Mesothelial cell of epicardium (in vitro differentiated cells): ENCODE data around the gene RNU5D-1. TPM values are rescaled to one million over a fixed set of nuclear protein-coding genes. Genes with fewer than 3 reads are reported as not detected.
A peak's percentile ranks its signal among the peaks of the same experiment; 100 is the strongest.

Source experiments
- DNase-seq, 2 experiments: peaks; one replicate each; pipeline ENCODE4 v3.0.0; 2021; ENCODE audit warnings: low spot score in 2 of 2; ENCODE audit not compliant: unreplicated experiment in 2 of 2
- H3K27ac Mint-ChIP-seq: 2 replicates; pipeline ENCODE4 v1.8.0; 2021; ENCODE audit warnings: mixed read lengths
- H3K27me3 Mint-ChIP-seq: 2 replicates; pipeline ENCODE4 v1.8.0; 2021; ENCODE audit warnings: low read depth, mixed read lengths
- H3K36me3 Mint-ChIP-seq: 2 replicates; pipeline ENCODE4 v1.8.0; 2021; ENCODE audit warnings: mixed read lengths
- H3K4me1 Mint-ChIP-seq: 2 replicates; pipeline ENCODE4 v1.8.0; 2021; ENCODE audit warnings: mixed read lengths
- H3K4me3 Mint-ChIP-seq: 2 replicates; pipeline ENCODE4 v1.8.0; 2021; ENCODE audit warnings: mild to moderate bottlenecking, moderate library complexity, mixed read lengths
- H3K9me3 Mint-ChIP-seq: 2 replicates; pipeline ENCODE4 v1.8.0; 2021; ENCODE audit warnings: mixed read lengths
- total RNA-seq: library from RNA; stranded (reverse); gene quantifications from 3 replicates; pipeline ENCODE4 v1.2.1, GENCODE V29; 2021
- TF ChIP-seq, protein P1 (sequence below): fragments of 200-600 bp; sonication (generic); IDR thresholded peaks from one replicate; pipeline ENCODE4 v1.5.0; 2021; ENCODE audit warnings: antibody characterized with exemption; ENCODE audit not compliant: unreplicated experiment

RNU5D-1 gene
- total RNA-seq, 1 donor from 2014 or later = not detected

DNA sequence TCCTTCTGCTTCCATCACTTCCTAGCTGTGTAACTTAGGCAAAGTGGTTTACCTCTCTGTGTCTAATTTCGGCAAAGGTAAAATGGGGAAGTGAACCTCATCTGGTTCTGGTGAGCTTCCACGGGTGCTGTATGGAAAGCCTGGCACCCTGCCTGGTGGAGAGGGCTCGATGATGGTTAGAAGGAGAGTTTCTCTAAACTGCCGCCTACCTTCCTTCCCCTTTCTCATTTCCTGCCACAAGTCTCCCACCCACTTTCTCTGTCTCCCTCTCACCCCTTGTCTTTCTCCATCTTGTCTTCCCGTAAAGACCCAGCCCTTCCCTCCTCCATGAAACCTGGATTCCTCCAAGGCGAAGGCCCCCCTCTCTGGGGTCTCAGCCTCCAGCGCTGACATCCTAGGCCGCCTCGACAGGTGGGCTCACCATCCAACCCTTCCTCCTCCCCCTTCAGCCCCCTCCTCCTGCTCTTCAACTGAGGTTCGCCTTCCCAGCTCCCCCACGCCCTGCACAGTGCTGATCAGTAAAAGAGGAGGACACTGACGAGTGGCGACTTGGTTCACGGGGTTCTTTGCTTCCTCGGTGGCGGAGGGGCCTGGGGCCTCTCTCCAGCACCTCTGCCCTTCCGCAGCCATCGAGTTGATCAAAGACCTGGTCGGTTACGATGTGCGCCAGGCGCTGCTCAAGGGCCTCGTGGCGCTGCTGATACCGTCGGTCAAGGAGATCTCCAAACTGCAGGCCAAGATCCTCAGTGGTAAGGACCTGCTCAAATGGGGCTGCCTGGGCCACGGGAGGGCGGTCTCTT, 7.3 kb downstream of the RNU5D-1 start:
- Mint-ChIP-seq H3K27me3 (no peaks in the 10 kb centered on the region), H3K4me3 (no peak overlapping the region), H3K9me3 (no peaks in the 10 kb centered on the region), H3K27ac (no peak overlapping the region), H3K36me3 (no peaks in the 10 kb centered on the region), H3K4me1 (peaks cover 4% of the 10 kb centered on the region)
- TF ChIP-seq, protein P1, sequence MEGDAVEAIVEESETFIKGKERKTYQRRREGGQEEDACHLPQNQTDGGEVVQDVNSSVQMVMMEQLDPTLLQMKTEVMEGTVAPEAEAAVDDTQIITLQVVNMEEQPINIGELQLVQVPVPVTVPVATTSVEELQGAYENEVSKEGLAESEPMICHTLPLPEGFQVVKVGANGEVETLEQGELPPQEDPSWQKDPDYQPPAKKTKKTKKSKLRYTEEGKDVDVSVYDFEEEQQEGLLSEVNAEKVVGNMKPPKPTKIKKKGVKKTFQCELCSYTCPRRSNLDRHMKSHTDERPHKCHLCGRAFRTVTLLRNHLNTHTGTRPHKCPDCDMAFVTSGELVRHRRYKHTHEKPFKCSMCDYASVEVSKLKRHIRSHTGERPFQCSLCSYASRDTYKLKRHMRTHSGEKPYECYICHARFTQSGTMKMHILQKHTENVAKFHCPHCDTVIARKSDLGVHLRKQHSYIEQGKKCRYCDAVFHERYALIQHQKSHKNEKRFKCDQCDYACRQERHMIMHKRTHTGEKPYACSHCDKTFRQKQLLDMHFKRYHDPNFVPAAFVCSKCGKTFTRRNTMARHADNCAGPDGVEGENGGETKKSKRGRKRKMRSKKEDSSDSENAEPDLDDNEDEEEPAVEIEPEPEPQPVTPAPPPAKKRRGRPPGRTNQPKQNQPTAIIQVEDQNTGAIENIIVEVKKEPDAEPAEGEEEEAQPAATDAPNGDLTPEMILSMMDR = no peak
- DNase-seq = no peak

DNA sequence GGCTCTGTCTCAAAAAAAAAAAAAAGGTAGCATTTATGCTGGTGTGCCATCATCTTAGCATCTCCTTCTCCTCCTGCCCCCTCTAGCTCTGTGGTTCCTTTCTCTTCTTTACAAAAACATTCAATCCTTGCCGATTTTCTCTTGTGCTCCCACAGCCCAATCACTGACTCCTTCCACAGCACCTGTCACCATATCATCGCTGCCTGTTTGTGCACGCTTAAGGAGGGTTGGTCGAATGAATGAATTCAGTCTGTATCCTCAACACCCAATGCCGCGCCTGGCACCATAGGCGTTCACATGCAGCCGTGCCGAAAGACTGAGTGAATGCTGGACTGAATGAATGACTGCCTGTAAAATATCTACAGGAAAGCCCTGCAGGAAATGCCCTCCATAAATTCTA, 7.9 kb downstream of the RNU5D-1 start:
- TF ChIP-seq, protein P1 = no peak
- DNase-seq = no peak
- no peaks in the 10 kb centered on the region for H3K36me3 Mint-ChIP-seq
- no peaks in the 10 kb centered on the region for H3K9me3 Mint-ChIP-seq
- peaks cover 4% of the 10 kb centered on the region for H3K4me1 Mint-ChIP-seq
- H3K27ac Mint-ChIP-seq = no peak overlapping the region
- no peak overlapping the region for H3K4me3 Mint-ChIP-seq
- no peaks in the 10 kb centered on the region for H3K27me3 Mint-ChIP-seq

DNA sequence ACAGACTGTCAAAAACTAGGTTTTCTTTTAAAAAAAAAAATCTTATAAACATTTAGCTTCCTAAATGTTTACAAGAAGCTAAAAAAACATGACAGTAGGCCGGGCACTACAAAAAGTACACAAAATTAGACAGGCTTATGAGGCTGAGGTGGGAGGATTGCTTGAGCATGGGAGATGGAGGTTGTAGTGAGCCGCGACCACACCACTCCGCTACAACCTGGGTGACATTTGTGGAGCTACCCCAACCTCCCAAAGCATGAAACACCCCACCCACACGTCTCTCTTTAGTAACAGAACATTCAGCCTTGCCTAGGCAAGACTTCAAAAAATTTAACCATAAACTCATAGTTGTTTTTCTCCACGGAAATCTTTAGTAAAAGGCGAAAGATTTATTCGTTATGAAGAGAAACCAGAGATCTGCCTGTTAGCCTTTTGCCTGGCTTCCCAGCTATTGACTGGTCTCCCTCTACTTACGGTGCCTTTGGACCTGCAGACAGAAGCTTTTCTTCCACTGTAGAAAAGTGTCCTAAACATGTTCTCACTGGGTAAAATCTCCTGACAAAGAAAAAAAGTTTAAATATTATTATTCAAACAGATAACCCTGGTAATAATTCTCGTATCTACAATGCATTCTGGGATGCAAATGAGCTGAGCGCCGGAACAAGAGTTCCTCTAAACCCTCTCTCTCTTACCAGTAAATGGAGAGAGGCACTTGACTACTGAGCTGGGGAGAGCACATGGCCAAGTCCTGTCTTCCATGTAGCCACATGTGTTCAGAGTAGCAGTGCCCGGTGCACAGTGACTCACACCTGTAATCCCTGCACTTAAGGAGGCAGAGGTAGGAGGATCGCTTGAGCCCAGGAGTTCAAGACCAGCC, 9.2 kb downstream of the RNU5D-1 start:
- DNase-seq = no peak
- Mint-ChIP-seq H3K36me3 (no peaks in the 10 kb centered on the region), H3K4me1 (peaks cover 4% of the 10 kb centered on the region), H3K27me3 (no peaks in the 10 kb centered on the region), H3K4me3 (no peak overlapping the region), H3K27ac (peak overlapping the region; percentile 90), H3K9me3 (no peaks in the 10 kb centered on the region)
- TF ChIP-seq, protein P1 = no peak

DNA sequence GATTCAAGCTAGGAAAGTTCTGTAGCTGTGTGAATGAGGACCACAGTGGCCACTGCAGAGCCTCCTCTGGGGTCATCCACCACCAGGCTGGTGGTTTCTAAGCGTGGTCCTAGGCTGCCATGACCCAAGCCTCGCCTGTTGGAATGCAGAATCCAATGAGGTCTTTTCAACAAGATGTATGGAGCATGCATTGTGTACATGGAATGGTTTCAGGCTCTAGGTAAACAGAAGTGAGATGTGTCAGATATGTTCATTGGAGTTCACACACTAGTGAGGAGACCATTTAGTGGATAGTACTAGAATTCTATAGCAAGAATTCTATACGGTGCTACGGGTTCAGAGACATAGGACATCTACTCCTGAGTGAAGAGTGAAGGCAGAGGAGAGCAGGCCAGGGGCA, 10.7 kb downstream of the RNU5D-1 start:
- no peaks in the 10 kb centered on the region for H3K36me3 Mint-ChIP-seq
- no peak overlapping the region for H3K4me3 Mint-ChIP-seq
- no peaks in the 10 kb centered on the region for H3K27me3 Mint-ChIP-seq
- peaks cover 4% of the 10 kb centered on the region for H3K4me1 Mint-ChIP-seq
- no peaks in the 10 kb centered on the region for H3K9me3 Mint-ChIP-seq
- DNase-seq = no peak
- no peak overlapping the region for H3K27ac Mint-ChIP-seq
- TF ChIP-seq, protein P1 = no peak

- DNase-seq = no peak
- peaks cover 4% of the 10 kb centered on the region for H3K4me1 Mint-ChIP-seq
- H3K27ac Mint-ChIP-seq = no peak overlapping the region
- TF ChIP-seq, protein P1 = no peak
- no peaks in the 10 kb centered on the region for H3K27me3 Mint-ChIP-seq
- no peaks in the 10 kb centered on the region for H3K9me3 Mint-ChIP-seq
- no peaks in the 10 kb centered on the region for H3K36me3 Mint-ChIP-seq
- H3K4me3 Mint-ChIP-seq = no peak overlapping the region
Observed at GRCh38 chr1:44719318-44719717, 11.7 kb downstream of the RNU5D-1 start.
